Measurements from ENCODE around the gene EBF3.

EBF3 gene

DNA sequence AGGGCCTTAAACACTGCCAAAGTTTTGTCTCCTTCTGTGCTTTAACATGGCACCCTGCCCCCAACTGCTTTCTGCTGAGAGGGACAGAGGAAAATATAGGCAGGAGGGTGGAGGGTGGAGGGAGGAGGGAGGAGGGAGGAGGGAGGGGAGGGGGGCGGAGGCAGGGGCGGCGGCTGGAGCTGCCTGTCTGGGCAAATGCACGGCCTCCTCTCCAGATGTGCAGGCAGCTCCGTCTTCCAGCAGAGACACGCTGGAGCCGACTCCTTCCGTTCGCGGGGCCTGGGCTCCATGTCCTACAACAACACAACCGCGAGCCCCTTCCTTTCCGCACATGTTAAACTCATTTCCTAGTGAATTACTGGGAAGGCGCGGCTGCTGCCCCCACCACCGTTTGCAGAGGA, 14.2 kb downstream of the EBF3 start:
- FAIRE-seq (no peak), DNase-seq (ENCODE audit: insufficient read length) (no peak)
- TF ChIP-seq POLR2A (IDR thresholded peaks at IDR 0.05; ENCODE audit: low read depth, low read length) (no peak), TAF1 (IDR thresholded peaks at IDR 0.05; ENCODE audit: borderline replicate concordance, low read depth, low read length) (no peak), POLR2AphosphoS5 (IDR thresholded peaks at IDR 0.05; ENCODE audit: low read depth, low read length) (no peak)

DNA sequence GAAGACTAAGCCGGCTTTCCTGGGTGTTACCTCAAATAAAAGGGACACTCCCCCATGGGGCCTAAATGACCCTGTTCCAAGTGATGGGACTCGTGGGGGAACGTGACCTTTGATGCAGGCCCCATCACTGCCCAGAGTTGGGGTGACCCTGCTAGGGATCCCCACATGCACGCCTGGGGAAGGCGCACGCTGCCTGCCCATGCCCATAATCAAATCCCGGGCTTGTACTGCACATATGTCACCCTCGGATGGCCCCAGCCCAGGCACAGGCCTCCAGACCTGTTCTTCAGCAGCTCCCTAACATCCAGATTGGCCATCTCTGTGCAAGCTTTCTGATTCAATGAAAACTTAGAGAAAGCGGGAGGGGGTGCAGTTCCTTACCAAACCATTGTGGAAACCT, 14.7 kb downstream of the EBF3 start:
- FAIRE-seq (no peak), DNase-seq (ENCODE audit: insufficient read length) (no peak)
- TF ChIP-seq POLR2AphosphoS5 (IDR thresholded peaks at IDR 0.05; ENCODE audit: low read depth, low read length) (no peak), TAF1 (IDR thresholded peaks at IDR 0.05; ENCODE audit: borderline replicate concordance, low read depth, low read length) (no peak), POLR2A (IDR thresholded peaks at IDR 0.05; ENCODE audit: low read depth, low read length) (no peak)

DNA sequence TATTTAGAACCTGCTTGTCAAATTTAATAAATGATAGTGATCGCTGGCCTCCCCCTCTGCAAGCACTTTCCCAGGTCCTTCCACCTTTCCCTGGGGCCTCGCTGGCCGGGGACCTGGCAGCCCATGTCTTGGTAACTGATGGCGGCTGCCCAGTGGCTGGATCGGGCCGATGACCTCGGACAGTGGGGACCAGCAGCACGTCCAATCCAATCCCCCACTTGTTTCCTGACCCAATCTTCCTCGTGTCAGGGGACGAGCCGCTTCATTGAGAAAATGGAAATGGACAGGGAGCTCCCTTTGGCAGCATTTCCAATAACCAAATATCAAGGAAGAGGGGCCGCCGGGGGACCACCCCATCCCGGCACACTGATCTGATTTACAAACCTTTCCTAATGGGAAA, 17.2 kb downstream of the EBF3 start:
- DNase-seq (ENCODE audit: insufficient read length) (no peak), FAIRE-seq (no peak)
- TF ChIP-seq POLR2A (IDR thresholded peaks at IDR 0.05; ENCODE audit: low read depth, low read length) = no peak
- no peak for TF ChIP-seq POLR2AphosphoS5 (IDR thresholded peaks at IDR 0.05; ENCODE audit: low read depth, low read length)
- TF ChIP-seq TAF1 (IDR thresholded peaks at IDR 0.05; ENCODE audit: borderline replicate concordance, low read depth, low read length) = no peak

DNA sequence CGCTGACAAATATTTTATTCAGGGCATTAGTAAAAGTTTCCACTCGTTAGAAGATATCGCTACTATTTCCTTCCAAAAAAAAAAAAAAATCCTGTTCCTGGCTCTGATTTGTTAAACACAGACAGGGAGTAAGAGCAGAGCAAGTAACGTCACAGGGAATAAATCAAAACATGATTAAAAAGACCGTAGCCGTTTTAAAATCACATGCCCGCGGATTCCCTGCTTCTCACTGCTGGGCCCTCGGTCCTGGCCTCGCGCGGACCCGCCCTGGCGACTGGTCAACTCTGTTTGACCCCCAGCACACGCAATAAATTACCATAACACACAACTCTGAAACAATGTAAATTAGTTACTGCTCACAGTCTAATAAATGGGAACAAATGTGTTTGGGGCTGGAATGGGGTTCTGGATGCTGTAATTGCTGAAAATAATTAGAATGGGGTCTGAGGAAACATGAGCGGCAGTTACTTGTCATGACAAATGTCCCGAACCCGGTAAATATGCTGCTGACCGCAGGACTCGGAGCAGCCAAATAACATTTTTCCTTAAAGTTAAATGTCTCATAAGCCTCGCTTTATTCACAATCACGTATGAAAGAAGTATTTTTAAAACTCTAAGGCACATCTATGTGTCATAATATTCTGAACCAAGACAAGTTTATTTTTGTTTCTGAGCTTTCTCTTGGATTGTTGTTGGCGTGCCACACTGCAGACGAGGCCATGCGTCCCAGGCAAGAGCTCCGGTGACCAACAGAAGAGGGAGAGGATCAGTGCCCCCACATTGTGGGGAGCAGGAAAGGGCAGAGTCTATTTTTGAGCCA, 17.9 kb downstream of the EBF3 start:
- TF ChIP-seq POLR2A (IDR thresholded peaks at IDR 0.05; ENCODE audit: low read depth, low read length) = no peak
- TF ChIP-seq POLR2AphosphoS5 (IDR thresholded peaks at IDR 0.05; ENCODE audit: low read depth, low read length) = no peak
- no peak for FAIRE-seq
- DNase-seq (ENCODE audit: insufficient read length) = no peak

DNA sequence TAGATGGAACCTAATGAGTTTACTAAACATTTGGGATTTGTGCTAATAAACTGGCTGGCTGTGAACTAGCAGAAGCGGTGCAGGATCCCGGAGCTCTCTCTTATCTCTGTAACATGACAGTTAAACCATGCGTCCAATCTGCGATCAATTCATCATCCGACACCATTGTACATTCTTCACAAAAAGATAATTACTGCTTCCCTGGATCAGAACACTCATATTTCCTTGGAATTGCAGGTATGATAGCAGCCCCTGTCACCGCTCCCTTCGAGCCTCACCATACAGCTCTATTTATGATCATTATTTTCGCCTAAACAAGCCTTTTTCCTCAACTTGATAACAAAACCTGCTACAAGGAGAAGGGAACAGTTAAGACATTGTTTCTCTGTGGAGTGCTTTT, 18.5 kb downstream of the EBF3 start:
- DNase-seq (ENCODE audit: insufficient read length) = no peak
- TF ChIP-seq TAF1 (IDR thresholded peaks at IDR 0.05; ENCODE audit: borderline replicate concordance, low read depth, low read length) (no peak), POLR2A (IDR thresholded peaks at IDR 0.05; ENCODE audit: low read depth, low read length) (no peak), POLR2AphosphoS5 (IDR thresholded peaks at IDR 0.05; ENCODE audit: low read depth, low read length) (no peak)
- no peak for FAIRE-seq

DNA sequence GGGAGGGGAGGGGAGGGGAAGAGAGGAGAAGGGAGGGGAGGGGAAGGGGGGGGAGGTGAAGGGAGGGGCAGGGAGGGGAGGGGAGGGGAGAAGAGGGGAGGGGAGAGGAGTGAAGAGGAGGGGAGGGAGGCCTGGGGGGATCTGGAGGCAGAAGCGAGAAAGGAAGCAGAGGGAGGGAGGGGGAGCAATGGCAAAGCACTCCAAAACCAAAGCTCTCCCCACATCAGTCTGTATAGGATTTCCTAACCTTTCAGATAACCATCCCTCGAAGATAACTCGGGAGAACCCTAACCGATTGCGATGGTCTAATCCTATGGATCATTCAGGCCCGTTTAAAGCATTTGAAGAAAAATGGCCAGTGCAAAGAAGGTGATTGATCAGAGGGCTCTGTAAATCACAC, 19.0 kb downstream of the EBF3 start:
- DNase-seq (ENCODE audit: insufficient read length) = no peak
- FAIRE-seq = no peak
- no peak for TF ChIP-seq POLR2AphosphoS5 (IDR thresholded peaks at IDR 0.05; ENCODE audit: low read depth, low read length)
- no peak for TF ChIP-seq POLR2A (IDR thresholded peaks at IDR 0.05; ENCODE audit: low read depth, low read length)
- TF ChIP-seq TAF1 (IDR thresholded peaks at IDR 0.05; ENCODE audit: borderline replicate concordance, low read depth, low read length) = no peak

DNA sequence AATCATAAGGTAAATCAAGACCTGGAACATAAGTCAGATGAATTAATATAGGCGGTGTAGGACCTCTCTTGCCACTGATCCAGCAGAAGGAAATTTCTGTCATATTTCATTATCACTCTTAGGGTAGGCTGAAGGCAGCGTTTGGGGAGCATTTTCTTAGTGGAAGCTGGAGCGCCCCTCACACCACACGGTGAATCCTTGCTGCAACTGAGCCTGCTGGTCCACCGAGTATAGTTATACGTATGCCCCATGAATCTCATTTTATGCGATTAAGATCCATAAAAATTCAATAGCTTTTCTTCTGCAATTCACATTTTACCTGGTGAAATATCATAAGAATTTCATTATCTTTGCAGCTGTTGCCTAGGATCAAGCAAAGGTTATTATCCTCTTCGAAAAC, 19.6 kb downstream of the EBF3 start:
- no peak for FAIRE-seq
- TF ChIP-seq TAF1 (IDR thresholded peaks at IDR 0.05; ENCODE audit: borderline replicate concordance, low read depth, low read length) = no peak
- TF ChIP-seq POLR2AphosphoS5 (IDR thresholded peaks at IDR 0.05; ENCODE audit: low read depth, low read length) = no peak

DNA sequence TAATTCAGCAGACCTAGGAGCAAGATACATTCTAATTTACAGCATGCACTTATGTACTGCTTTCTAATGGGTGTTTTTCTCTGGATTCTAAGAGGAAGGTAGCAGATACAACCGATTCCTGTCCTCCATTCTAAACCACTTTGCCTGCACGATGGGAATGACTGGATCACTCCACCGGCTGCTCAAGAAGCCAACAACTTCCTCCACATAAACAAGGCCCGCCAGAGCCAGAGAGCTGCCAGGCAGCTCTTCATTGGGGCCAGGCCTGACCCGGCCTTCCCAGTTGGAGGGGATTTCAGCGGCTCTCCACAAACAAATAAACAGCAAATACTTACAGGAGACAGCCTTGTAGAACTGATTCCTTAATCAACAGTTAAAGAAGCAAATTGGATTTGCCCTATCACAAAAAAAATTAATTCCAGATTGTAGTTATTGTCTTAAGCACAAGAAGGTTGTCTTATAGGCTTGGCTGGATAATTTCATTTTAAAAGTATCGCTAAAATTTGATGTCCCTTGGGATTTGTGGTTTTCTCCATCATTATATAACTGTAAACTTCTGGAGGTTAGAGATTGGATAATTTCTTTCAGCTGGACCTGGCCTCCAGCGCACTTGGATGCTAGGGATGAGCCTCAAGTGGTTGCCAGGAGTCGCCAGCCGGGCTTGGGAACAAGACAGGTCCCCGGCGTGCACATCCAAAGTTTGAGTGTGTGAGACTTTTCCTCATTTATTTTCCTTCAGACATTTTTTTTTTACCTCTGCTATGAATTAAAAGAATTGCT, 20.9 kb downstream of the EBF3 start:
- DNase-seq (ENCODE audit: insufficient read length) (no peak), FAIRE-seq (no peak)
- TF ChIP-seq TAF1 (IDR thresholded peaks at IDR 0.05; ENCODE audit: borderline replicate concordance, low read depth, low read length) = no peak
- no peak for TF ChIP-seq POLR2AphosphoS5 (IDR thresholded peaks at IDR 0.05; ENCODE audit: low read depth, low read length)
- no peak for TF ChIP-seq POLR2A (IDR thresholded peaks at IDR 0.05; ENCODE audit: low read depth, low read length)

More for the DNA sequence above, 19.6 kb downstream of the EBF3 start:
- DNase-seq (ENCODE audit: insufficient read length) = no peak

DNA sequence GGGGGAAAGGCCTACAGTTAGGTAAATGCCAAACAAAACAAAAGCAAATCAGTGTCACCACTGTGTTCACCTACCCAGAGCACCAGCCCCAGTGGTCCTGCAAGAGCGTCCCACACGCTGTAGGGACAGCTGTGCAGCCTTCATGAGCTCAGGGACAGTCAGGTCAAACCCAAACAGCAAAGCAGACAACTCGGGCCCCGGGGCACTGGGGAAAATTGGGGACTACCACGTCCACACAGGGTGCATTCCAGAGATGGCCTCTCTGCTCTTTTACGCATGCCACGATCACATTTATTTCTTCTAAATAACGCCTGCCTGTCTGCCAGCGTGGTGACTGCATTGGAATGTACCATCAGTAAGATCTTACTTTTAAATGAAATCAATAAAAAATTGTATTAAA, 21.7 kb downstream of the EBF3 start:
- TF ChIP-seq POLR2AphosphoS5 (IDR thresholded peaks at IDR 0.05; ENCODE audit: low read depth, low read length) (no peak), TAF1 (IDR thresholded peaks at IDR 0.05; ENCODE audit: borderline replicate concordance, low read depth, low read length) (no peak), POLR2A (IDR thresholded peaks at IDR 0.05; ENCODE audit: low read depth, low read length) (no peak)
- FAIRE-seq (no peak), DNase-seq (ENCODE audit: insufficient read length) (no peak)

DNA sequence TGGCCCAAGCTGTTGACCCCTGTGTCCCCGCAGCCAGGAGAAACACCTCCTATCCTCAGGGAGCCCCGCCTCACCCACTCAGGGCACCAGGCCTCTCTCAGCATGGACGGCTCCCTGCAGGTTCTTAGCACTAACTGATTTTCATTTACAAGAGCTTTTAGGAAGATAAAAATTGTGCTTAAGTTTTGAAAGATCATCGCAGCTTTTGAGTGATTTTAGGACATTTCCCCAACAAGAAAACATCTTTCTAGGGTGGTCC, 22.1 kb downstream of the EBF3 start:
- DNase-seq (ENCODE audit: insufficient read length) = no peak
- TF ChIP-seq POLR2AphosphoS5 (IDR thresholded peaks at IDR 0.05; ENCODE audit: low read depth, low read length) (no peak), TAF1 (IDR thresholded peaks at IDR 0.05; ENCODE audit: borderline replicate concordance, low read depth, low read length) (no peak), POLR2A (IDR thresholded peaks at IDR 0.05; ENCODE audit: low read depth, low read length) (no peak)
- no peak for FAIRE-seq

DNA sequence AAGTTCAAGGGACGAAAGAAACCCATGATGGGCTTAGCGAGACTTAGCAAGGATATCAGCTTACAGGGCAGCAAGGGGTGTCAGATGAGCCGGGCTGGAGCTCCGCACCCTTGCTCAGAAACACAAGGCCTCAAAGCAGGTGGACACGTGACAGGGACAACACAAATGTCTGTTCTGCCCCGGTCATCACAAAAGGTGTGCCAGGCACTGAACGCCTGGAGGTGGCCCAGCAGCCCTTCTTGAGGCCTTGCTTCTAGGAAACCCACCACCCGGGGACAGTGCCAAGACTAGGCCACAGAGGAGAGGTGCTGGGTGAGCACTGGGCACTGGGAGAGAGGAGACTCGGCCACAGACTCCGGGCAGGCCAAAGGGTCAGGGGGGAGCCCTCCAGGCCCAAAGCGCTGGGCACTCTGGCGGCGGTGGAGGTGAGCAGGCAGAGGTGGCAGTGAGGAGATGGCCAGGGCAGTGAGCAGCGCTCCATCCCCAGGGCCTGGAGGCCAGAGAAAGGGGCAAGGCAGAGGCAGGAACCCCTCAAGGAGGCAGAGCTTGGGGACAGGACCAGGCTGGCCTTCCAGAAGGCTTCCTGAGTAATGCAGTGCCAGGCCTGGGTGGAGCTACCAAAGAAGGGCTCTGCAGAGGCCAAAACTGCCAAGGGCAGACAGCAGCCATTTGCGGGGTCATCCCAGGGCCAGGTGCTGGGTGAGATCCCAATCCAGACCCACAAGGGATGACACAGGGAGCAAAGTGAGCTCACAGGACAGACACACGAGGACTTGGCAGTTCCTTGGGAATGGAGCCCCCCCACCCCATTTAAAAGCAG, 22.7 kb downstream of the EBF3 start:
- FAIRE-seq = no peak
- DNase-seq (ENCODE audit: insufficient read length) = no peak
- TF ChIP-seq POLR2A (IDR thresholded peaks at IDR 0.05; ENCODE audit: low read depth, low read length) = no peak
- TF ChIP-seq POLR2AphosphoS5 (IDR thresholded peaks at IDR 0.05; ENCODE audit: low read depth, low read length) = no peak
- no peak for TF ChIP-seq TAF1 (IDR thresholded peaks at IDR 0.05; ENCODE audit: borderline replicate concordance, low read depth, low read length)

Measured in GM12892 (cell line).